IPS-18c (cell line): Measurements from ENCODE around the gene AVEN.
"Not testable (repeated sequence)": the region's sequence is repeated elsewhere in the genome, so short reads cannot be mapped to it uniquely, and the experiment has no call there.

Experiments used
- H3K4me3 ChIP-seq: 2 replicates; pipeline ENCODE4 v1.7.0; 2013; ENCODE audit warnings: low read depth, mild to moderate bottlenecking, low read length, moderate library complexity; ENCODE audit not compliant: insufficient read depth
- H3K9me3 ChIP-seq: one replicate; pipeline ENCODE4 v1.6.1; 2013; ENCODE audit warnings: mild to moderate bottlenecking, low read length, moderate library complexity; ENCODE audit not compliant: control insufficient read depth, insufficient read depth

Gene AVEN, protein sequence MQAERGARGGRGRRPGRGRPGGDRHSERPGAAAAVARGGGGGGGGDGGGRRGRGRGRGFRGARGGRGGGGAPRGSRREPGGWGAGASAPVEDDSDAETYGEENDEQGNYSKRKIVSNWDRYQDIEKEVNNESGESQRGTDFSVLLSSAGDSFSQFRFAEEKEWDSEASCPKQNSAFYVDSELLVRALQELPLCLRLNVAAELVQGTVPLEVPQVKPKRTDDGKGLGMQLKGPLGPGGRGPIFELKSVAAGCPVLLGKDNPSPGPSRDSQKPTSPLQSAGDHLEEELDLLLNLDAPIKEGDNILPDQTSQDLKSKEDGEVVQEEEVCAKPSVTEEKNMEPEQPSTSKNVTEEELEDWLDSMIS

DNA sequence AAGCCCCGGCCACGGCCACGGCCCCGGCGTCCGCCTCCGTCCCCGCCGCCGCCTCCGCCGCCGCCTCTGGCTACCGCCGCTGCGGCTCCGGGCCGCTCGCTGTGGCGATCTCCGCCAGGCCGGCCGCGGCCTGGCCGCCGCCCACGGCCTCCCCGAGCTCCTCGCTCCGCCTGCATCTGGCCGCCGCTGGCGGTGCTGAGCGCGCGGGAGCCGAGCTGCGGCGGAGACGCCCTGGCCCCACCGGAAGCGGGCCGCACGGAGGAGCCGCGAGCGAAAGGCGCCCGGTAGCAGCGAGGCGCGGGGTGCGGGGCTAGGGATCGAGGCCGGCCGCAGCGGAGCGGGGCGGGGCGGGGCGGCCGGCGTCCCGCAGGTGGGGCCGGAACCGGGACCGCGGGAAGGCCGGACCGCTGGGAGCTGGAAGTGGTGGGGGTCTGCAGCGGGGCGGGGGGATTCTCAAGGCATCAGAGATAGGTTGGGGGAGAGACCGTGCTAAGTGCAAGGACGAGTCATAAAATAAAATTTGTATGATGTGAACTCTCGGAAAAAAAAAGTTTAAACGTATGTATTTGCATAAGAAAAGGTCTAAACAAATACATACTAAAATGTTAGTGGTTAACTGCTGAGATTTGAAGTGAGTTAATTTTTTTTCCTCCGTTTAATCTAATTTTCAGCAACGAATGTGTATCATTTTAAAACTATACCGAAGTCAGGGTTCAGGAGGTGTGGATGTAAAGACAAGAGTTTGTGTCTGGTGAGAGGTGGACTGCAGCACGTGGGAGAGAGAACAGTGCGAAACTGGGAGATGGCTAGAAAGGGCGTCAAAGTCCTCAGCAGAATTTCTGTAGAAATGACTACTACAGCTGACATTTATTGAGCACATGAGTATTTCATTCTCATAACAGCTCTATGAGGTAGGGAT is at the start of gene AVEN:
AVEN (minus strand) TSS at position 334 of the 919 bp plus-strand sequence; CDS start at position 176, 158 bp downstream.
- peak within 1 kb of the TSS; percentile 85 for H3K4me3 ChIP-seq

DNA sequence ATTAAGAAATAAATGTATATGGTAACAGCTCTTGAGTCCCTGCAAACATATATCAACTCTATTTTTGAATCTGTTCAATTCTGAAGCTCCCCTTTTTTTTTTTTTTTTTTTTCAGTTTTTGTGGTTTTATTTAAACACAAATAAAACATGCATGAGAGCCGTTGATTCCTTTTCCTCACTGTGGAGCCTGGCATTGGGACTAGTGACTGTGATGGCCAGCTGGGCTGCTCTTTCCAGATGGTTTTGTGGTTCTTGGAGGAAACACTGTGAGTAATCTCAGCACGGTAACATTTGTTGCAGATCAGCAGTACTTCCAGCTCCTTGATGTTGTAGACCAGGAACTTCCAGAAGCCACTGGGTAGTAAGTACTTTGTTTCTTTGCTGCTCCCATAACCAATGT is 46.7 kb upstream of the AVEN start:
- H3K9me3 ChIP-seq = no peaks in the 10 kb centered on the region

More for the DNA sequence above, at the start of gene AVEN:
- no peaks in the 10 kb centered on the region for H3K9me3 ChIP-seq

DNA sequence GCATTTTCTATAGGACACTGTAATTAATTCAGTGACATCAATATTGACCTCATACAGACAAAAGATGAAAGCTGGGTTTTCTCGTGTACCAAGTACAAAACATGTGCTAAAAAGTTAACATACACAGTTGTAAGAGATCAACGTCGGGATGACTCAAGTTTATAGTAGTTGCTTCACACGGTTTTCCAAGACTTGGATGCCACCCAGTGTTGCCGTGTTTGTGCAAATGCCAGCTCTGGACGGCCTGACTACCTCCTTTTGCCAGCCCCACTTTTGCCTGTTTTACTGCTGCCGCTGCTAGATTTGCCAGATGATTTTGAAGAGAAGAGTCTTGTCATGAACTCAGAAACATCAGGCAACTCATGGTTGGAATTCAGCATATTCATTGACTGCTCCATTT is 45.1 kb upstream of the AVEN start:
- Histone ChIP-seq H3K9me3 (no peaks in the 10 kb centered on the region), H3K4me3 (no peak overlapping the region)

More for the DNA sequence above, 46.7 kb upstream of the AVEN start:
- H3K4me3 ChIP-seq = no peak overlapping the region

DNA sequence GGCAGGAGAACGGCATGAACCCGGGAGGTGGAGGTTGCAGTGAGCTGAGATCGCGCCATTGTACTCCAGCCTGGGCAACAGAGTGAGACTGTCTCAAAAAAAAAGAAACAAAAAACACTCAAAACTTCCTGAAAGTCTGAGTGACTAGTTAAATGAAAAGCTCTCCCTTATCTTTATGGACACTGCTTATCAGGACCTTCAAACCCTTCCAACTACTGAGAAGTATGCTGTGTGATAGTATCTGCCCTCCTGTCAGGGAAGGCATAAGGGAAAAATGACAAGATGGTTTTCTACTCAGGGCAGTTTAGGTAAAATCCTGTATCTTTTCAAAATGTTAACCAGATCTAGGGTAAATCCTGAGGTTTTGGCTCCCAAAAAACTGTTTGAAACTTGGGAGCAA is 40.9 kb upstream of the AVEN start:
- Histone ChIP-seq H3K4me3 (no peak overlapping the region), H3K9me3 (no peaks in the 10 kb centered on the region)

DNA sequence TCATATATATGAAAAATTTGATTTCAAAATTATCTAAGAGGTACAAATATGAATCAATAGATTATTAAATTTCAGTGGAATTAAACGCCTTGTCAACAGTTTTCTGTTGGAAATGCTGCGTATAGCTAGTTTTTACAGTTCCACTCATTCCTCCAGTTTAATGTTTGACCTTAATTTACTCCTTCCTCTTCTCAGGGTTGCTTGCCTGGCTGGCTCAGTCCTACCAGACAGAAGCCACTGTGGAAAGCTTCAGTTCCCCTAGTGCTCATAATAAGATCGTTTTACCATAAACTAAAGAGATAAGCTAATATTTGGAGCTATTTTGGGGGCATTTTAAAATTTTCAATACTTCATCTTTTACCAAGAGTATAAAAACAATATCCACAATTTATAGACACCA is 39.9 kb upstream of the AVEN start:
- Histone ChIP-seq H3K4me3 (no peak overlapping the region), H3K9me3 (no peaks in the 10 kb centered on the region)

DNA sequence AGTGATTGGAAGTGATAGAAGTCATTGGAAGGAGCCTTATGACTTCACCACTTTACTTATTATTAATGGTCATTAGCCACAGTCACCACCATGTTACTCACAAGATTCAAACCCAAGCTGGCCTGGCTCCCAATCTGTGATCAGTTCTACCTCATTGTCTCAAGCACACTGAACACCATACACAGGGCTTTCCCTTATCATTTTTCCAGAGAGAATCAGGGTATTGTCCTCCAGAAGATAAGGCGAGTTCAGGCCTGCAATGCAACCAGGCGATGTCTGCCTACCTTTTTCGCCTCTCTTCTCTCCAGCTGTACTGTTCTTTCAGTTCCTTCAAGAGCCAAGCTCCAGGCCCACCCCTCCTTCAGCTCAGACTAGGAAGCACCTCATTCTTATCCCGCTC is 37.8 kb upstream of the AVEN start:
- no peak overlapping the region for H3K4me3 ChIP-seq
- no peaks in the 10 kb centered on the region for H3K9me3 ChIP-seq

DNA sequence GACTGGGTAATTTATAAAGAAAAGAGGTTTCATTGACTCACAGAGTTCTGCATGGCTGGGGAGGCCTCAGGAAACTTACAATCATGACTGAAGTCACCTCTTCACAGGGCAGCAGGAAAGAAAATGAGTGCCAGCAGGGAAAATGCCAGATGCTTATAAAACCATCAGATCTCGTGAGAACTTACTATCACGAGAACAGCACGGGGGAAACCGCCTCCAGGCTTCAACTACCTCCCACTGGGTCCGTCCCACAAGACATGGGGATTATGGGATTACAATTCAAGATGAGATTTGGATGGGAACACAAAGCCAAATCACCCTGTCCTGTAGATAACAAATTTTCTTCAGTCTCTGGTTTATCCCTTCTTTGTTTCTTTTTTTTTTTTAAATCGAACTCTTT is 31.0 kb upstream of the AVEN start:
- Histone ChIP-seq H3K4me3 (no peak overlapping the region), H3K9me3 (no peaks in the 10 kb centered on the region)

DNA sequence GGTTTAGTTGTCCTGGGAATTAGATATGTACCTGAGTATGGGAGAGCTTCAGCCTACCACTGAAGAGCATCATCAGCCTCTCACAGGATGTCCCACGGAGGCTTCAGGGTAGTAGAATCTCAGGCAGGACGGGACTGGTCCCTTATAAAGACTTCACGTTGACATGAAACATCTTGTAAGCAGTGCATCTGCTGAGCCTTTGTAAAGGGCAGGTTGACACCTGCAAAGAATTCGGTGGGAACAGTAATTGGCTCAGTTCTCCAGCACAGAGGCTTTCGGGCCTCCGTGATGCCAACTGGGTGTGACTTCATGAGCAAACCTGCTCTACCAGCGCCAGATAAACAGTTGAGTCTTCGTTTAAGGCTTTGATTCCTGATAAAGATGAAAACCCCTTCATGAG is 26.9 kb upstream of the AVEN start:
- Histone ChIP-seq H3K9me3 (no peaks in the 10 kb centered on the region), H3K4me3 (no peak overlapping the region)

DNA sequence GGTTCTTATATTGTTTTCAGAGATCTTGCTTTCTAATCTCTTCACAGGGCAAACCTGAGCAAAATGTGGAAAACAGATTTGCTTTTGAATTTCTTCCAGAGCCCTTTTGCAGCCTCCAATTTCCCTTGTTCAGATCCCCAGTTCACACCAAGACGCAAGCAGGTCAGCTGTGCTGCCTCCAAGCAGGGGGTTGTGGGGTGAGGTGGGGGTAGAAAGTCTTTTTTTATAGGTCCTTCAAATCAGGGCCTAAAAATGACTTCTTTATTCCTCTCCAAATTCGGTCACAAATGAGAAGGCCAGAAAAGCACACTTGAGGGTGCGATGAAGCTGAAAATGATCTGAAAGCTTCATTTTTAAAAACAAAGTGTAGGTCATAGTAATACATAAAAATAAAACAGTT is 26.3 kb upstream of the AVEN start:
- H3K9me3 ChIP-seq = no peaks in the 10 kb centered on the region
- H3K4me3 ChIP-seq = no peak overlapping the region

DNA sequence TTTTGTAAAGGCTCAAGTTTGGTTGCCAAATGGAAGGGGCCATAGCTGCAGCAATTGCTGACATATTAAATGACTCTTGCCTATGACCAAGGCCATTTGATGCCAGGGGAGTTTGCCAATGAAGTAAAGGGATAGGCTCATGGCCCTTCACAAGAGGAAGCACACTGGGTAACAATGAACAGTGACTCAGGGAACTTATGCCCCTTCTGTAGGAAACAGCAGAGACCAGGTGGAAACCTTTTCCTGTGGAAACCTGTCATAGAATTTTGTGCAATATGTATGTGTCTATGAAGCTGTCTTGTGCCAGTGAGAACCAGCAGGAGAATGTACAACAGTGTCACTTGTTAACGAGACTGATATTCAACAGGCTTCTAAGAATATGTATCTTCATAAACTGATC is 25.4 kb upstream of the AVEN start:
- Histone ChIP-seq H3K9me3 (no peaks in the 10 kb centered on the region), H3K4me3 (no peak overlapping the region)

DNA sequence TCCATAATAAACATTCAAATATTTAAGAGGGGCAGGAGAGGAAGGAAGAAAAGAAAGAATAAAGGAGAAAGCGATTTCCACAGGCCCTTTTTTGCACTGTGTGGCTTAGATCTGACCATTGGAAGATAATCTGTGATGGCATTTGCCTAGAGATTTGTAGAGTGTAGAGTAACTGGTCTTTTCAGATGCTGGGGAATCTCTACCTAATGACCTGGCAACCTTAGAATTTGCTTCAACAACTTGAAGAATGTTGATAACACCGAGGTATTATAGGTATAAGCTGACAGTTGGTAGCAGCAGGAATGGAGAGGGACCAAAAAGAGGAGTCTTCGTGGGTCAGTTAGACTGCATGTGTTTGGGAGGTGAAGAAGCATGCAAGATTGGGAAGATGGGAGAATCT is 20.9 kb upstream of the AVEN start:
- no peak overlapping the region for H3K4me3 ChIP-seq
- peaks cover 2% of the 10 kb centered on the region for H3K9me3 ChIP-seq

DNA sequence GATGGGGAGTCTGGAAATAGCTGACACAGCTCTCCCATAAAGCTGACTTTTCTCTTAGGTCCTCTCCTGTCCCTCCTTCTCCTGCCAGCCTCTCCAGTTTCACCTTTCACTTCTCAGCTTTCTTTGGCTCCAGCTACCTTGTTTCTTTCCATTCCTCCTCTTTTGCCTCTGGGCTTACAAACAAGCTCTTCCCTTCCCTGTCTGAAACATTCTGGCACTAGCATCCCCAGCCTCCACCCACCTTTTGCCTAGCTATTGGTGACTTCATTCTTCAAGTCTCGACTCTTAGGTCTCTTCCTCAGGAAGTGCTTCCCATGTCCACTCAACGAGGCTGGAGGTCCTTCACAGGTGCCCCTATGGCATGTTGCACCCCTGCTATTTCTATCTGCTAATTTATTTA is 20.5 kb upstream of the AVEN start:
- H3K4me3 ChIP-seq = no peak overlapping the region
- H3K9me3 ChIP-seq = peaks cover 2% of the 10 kb centered on the region

DNA sequence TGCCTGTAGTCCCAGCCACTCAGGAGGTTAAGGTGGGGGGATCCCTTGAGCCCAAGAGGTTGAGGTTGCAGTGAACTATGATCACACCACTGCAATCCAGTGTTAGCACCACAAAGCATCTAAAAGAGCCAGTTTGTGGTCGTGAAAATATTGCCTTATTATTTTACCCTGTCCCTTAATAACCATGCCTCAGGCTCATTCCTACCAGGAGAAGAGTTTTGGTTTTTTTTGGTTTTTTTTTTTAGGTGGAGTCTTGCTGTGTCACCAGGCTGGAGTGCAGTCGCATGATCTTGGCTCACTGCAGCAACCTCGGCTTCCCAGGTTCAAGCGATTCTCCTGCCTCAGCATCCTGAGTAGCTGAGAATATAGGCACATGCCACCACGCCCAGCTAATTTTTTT is 17.9 kb upstream of the AVEN start:
- Histone ChIP-seq H3K4me3 (no peak overlapping the region), H3K9me3 (peaks cover 2% of the 10 kb centered on the region)

DNA sequence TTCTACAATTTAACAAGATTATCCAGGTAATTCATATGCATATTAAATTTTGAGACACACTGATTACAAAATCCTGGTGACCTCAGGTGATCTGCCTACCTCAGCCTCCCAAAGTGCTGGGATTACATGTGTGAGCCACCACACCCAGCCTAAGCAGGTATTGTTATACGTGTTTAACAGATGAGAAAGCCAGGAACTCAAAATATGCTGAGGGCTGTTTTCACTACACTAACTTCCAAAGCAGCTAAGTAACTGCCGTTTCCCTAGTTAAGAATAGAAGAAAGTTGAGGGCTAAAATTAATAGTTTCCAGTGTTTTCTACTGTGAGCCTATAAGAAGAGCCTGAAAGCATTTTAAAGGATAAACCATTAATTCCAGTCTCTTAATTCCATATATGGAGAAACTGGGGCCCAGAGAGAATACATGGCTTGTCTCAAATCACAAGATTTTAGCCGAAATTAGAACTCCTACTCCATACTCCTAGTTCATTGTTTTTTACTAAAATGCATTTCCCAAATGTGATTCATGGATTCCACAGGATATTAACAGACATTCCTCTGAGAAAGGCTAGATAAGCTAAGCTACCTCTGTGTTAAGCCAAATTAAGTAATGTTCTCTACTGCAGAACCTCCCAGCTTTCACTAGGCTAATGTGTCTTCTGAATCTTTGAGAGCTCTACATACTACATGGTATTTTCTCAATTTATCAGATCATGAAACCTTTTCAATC is 17.0 kb upstream of the AVEN start:
- Histone ChIP-seq H3K9me3 (peaks cover 2% of the 10 kb centered on the region), H3K4me3 (no peak overlapping the region)

DNA sequence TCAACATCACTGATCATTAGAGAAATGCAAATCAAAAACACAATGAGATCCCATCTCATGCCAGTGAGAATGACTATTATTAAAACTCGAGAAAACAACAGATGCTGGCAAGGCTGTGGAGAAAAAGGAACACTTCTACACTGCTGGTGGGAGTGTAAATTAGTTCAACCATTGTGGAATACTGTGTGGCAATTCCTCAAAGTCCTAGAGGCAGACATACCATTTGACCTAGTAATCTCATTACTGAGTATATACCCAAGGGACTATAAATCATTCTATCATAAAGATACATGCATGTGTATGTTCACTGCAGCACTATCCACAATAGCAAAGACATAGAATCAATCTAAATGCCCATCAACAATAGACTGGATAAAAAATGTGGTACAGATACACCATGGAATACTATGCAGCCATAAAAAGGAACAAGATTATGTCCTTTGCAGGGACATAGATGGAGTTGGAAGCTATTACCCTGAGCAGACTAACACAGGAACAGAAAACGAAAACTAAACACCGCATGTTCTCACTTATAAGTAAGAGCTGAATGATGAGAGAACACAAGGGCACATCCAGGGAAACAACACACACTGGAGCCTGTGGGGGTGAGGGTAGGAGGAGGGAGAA is 15.2 kb upstream of the AVEN start:
- Histone ChIP-seq H3K4me3 (no peak overlapping the region), H3K9me3 (peaks cover 4% of the 10 kb centered on the region)

DNA sequence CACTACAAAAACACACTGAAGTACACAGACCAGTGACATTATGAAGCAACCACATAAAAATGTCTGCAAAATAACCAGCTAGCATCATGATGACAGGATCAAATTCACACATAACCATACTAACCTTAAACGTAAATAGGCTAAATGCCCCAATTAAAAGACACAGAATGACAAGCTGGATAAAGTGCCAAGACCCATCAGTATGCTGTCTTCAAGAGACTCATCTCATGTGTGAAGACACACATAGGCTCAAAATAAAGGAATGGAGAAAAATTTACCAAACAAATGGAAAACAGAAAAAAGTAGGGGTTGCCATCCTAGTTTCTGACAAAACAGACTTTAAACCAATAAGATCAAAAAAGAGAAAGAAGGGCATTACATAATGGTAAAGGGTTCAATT is 11.4 kb upstream of the AVEN start:
- H3K4me3 ChIP-seq, H3K9me3 ChIP-seq: not testable (repeated sequence)

DNA sequence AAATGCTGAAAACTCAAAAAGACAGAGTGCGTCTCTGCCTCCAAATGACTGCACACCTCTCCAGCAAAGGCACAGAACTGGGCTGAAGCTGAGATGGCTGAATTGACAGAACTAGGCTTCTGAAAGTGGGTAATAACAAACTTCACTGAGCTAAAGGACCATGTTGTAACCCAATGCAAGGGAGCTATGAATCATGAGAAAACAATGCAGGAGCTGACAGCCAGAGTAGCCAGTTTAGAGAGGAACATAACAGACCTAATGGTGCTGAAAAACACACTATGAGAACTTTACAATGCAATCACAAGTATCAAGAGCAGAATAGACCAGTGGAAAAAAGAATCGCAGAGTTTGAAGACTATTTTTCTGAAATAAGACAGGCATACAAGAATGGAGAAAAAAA is 10.1 kb upstream of the AVEN start:
- peaks cover 4% of the 10 kb centered on the region for H3K9me3 ChIP-seq

More for the DNA sequence above, 10.1 kb upstream of the AVEN start:
- H3K4me3 ChIP-seq = no peak overlapping the region
